IPS-11a (cell line): ENCODE measurements around the gene SFTPB.

Experiments used
- H3K4me3 ChIP-seq: one replicate; pipeline ENCODE4 v1.5.1; 2013; ENCODE audit warnings: low read depth, low read length, control low read depth

SFTPB gene

DNA sequence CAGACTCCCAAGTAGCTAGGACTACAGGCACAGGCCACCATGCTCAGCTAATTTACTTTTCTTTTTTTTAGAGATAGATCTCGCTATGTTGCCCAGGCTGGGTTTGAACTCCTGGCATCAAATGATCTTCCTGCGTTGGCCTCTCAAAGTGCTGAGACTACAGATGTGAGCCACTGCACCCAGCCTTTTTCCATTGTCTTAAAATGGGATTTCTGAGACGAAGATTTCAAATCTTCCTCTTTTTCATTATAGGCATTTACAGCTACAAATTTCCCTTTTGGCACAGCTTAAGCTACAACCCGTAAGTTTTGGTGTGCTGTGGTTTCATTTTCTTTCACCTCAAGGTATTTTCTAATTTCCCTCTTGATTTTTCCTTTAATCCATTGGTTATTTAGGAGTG is 34.8 kb upstream of the SFTPB start:
- H3K4me3 ChIP-seq = no peak overlapping the region

DNA sequence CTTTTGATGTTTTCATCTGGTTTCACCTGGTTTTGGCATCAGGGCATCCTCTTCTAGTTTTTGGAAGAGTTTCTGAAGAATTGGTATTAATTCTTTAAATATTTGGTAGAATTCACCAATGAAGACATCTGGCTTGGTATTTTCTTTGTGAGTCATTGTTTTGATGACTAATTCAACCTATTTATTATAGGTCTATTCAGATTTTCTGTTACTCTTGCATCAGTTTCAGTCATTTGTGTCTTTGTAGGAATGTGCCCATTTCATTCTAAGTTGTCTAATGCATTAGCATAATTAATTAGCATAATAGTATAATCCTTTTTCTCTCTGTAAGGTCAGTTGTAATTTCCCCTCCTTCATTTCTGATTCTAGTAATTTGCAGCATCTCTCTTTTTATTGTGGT is 34.2 kb upstream of the SFTPB start:
- no peak overlapping the region for H3K4me3 ChIP-seq

- no peak overlapping the region for H3K4me3 ChIP-seq
Observed at GRCh38 chr2:85699325-85699724, 31.3 kb upstream of the SFTPB start.

DNA sequence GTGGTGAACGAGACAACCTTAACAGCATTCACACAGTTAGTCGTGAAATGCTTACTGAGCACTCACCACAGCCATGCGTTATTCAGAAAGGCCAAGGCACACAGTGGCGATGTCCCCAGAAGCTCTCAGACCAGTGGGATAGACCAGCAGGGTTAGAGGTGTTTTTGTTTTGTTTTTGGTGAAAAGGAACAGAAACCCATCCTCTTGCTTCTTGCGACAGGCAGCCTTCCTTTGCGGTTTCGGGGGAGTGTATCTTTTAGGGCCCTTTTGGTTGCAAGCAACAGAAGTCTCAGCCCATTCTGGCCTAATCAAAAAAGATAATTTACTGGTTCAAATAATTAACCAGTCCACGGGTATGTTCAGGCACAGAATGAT is 30.9 kb upstream of the SFTPB start:
- H3K4me3 ChIP-seq = no peak overlapping the region

DNA sequence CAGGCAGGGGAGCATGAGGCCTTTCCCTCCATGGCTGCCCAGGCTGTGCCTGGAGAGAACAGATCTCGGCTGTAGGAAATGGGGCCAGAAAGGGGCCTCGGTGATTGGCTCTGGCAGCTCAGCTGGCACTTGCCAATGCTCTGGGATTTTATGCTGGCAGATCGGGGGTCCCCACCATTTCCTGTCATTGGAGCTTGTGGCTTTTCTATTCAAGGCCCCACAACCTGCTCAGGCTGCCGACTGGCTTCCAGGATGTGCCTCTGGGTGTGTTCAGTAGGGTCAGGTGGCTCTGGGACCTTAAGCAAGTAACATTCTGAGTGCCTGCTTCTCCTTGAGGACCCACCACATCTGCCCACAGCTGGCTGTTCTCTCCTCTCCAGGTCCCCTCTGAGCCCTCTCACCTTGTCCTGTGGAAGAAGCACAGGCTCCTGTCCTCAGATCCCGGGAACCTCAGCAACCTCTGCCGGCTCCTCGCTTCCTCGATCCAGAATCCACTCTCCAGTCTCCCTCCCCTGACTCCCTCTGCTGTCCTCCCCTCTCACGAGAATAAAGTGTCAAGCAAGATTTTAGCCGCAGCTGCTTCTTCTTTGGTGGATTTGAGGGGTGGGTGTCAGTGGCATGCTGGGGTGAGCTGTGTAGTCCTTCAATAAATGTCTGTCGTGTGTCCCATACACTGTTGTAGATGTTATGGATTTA is 30.3 kb upstream of the SFTPB start:
- no peak overlapping the region for H3K4me3 ChIP-seq

DNA sequence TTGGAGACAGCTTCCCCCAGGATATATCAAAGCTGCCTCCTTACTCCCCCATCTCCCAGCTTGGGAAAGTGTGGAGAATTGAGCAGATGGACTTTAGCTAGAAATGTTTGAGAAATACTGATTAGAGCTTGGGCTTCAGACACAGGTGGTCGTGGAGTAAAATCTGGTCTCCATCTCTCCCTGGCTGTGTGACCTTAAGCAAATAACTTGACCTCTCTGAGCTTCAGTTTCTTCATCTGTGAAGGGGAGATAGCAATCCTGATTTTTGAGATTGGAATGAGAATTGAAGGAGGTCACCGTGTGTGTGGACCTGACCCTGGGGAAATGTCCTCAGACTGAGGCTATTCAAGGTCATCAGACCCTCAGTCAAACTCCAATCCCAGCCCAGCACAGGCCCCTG is 29.7 kb upstream of the SFTPB start:
- no peak overlapping the region for H3K4me3 ChIP-seq

DNA sequence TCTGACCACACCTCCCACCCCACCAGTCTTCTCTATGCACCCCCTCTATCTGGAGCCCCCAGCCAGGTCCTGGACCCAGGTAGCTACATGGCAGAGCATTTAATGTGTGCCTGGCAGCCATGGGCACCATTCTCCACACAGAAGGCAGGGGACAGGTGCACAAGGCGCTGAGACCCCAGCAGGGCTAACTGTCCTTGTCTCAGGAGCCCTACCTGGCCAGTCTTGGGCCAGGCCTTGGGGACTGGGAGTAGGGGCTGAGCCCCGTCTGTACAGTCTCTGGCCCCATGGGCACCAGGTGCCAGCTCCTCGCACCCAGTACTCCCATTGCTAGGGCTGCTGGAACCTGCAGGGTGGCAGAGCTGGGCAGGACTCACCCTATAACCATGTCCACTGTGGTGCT is 29.1 kb upstream of the SFTPB start:
- H3K4me3 ChIP-seq = no peak overlapping the region

DNA sequence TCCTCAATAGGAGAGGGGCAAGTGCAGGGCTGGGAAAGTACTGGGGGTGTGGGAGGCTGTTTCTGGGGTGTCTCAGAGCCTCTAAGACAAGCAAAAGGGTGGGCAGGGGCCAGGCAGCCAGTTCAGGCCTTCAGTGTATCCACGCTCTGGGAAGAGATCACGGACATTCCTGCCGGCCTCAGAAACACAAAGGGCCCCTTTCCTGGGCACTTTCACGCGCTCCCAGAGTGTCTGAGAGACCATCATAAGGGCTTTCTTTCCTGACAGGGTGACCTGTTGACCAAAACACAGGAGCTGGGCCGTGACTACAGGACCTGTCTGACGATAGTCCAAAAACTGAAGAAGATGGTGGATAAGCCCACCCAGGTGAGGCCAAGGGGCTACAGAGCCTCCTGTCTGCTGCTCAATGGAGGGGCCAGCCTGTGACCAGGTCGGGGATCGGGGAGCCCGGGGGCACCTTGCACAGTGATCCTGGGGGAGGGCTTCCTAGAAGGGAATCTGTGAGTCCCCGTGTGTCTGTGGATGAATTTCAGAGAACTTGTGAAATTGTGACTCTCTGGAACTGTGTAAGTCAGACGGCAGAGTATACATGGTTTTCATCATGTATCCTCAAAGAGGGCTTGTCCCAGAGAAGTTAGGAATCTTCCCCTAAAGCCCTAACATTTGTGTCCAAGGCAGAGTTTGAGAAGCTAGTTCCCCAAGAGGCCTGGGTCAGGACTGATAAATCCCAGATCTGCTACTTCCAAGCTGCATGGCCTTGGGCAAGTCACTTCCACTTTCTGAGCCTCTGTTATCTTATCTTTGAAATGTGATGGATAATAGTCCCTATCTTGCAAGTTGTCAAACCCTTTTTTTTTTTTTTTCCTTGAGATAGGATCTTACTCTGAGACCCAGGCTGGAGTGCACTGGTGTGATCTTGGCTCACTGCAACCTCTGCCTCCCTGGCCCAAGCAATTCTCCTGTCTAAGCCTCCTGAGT is 28.0 kb upstream of the SFTPB start:
- H3K4me3 ChIP-seq = no peak overlapping the region

DNA sequence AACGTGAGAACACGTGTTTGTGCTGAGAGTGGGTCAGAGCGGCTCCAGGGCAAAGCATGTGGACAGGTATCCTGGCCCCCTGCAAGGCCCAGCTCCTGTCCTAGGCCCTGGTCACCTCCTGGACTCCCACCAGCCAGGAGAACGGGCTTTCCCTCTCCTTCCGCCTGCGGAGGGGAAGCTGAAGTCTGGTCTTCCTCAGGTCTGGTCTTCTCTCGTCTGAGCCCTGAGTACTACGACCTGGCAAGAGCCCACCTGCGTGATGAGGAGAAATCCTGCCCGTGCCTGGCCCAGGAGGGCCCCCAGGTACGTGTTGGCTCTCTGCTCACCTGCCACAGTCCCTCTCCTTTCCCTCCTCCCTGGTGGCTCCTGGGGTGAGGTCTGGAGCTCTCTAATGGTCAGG is 27.1 kb upstream of the SFTPB start:
- no peak overlapping the region for H3K4me3 ChIP-seq

DNA sequence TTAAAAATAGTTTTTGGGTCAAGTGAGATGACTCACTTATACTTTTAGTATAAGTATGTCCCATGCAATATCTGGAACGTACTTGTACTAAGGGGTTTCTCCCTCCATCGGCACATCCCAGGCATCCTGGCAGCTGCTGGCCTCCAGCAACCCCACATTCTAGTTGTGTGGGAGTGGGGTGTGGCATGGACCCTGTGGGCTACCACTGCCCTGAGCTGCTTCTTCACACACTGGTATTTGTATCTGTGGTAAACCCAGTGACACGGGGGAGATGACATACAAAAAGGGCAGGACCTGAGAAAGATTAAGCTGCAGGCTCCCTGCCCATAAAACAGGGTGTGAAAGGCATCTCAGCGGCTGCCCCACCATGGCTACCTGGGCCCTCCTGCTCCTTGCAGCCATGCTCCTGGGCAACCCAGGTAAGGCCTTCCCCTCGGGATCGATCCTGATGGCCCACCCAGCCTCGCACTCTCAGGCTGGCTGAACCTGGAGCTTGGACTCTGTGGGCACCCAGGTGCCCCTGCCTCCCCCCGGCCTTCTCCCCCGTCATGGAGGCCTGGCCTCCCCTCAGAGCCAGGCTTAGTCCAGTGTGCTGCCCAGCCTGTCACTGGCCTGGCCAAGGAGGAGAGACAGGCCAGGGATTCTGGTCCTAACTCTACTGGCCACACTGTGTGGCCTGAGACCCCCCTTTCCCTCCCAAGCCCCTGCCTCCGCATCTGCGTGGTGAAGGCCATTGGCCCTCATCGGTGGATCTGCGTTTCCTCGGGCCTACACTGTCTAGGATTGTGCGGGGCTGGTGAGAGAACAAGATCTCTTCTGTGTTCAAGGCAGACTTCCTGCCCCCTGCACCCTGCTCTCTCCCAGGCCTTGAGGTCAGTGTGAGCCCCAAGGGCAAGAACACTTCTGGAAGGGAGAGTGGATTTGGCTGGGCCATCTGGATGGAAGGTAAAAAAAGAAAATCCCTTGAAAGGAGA is 26.3 kb upstream of the SFTPB start, which contains the start of gene GNLY:
GNLY (plus strand) TSS at position 307 of the 974 bp plus-strand sequence; CDS start at position 368, 61 bp downstream.
- H3K4me3 ChIP-seq = no peak within 1 kb of the TSS

DNA sequence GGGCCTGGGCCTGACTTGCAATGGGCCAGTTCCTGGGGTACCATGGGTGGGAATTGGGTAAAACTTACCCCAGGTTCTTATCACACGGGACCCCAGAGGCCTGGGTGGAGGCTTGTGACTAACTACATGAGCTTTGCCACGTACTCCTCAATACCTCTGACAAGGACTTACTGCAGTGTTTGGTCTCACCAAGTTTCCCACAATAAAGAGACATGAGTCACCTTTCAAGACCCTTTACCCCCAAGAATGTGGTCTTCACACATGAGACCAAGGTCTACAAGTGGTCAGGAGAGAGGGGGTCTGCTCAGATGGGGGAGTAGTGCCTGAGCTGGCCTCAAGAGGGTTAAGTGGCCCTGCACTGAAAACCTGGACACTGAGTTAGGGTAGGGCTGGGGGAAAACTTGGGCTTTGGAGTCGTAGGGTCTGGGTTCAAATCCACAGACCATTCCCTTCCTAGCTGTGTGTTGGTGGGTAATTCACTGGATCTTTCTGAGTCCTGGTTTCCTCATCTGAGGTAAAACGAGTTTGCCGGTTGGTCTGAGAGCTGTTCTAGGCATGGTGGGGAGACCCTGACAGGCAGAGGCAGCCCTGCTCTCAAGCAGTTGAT is 24.1 kb upstream of the SFTPB start:
- no peak overlapping the region for H3K4me3 ChIP-seq

DNA sequence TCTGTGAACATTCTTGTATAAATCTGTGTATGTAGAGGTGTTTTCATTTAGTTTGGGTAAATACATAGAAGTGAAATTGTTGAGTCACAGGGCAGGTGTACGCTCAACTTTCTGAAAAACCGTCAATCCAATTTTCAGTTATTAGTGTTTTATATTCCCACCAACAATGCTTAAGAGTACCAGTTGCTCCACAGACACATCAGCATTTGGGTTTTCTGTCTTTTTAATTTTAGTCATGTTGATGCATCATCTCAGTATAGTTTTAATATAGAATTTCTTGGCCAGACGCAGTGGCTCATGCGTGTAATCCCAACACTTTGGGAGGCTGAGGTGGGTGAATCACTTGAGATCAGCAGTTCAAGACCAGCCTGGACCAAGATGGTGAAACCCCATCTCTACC is 22.9 kb upstream of the SFTPB start:
- no peak overlapping the region for H3K4me3 ChIP-seq

DNA sequence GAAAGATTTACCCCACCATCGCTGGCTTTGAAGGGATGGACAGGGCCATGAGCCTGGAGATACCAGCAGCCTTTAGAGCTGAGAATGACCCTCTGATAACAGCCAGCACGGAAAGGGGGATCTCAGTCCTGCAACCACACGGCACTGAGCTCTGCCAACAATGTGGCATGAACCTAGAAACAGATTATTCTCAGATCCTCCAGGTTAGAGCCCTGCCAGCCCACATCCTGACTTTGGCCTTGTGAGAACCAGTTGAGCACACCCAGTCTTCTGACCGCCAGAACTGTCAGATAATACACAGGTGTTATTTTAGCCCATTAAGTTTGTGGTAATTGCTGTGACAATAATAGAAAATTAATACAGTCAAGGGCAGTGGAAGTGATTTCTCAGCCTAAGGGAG is 16.8 kb upstream of the SFTPB start:
- no peak overlapping the region for H3K4me3 ChIP-seq

GRCh38 chr2:85684380-85684779 is 16.4 kb upstream of the SFTPB start:
- H3K4me3 ChIP-seq = no peak overlapping the region

GRCh38 chr2:85682378-85682777 is 14.4 kb upstream of the SFTPB start:
- no peak overlapping the region for H3K4me3 ChIP-seq

DNA sequence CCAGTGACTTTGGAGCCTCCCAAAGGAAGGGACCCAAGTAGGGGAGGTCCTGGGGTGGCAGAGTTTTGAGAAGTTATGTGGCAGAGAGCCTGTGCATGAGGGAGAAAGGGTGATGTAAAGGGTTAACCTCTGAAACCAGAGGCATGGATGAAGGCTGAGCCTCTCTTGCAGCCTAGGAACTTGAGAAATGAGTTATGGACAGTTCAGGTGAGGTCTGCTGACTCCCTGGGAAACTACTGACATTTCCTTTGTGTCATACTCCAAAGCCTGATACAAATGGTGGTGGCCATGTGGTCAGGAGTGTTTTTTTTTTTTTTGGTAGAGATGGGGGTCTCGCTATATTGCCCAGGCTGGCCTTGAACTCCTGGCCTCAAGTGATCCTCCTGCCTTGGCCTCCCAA is 13.8 kb upstream of the SFTPB start:
- H3K4me3 ChIP-seq = no peak overlapping the region

DNA sequence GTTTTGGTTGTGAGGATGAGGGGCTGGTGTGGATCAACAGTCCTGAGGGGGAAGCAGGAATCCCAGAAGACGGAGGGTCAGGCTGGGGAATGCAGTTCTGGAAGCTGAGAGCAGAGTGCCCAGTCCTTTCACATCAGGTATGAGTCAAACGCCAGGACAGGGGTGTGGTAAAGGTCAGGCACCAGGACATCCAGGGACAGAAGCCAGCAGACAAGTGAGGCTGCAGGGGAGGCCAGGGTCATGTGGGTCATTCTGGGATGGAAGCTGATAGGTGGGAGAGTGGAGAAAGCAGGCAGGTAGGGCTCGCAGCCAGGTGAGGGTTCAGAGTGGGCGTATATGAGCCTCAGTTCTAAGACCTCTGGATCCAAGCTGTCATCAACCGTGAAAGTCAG is 13.4 kb upstream of the SFTPB start:
- H3K4me3 ChIP-seq = no peak overlapping the region

DNA sequence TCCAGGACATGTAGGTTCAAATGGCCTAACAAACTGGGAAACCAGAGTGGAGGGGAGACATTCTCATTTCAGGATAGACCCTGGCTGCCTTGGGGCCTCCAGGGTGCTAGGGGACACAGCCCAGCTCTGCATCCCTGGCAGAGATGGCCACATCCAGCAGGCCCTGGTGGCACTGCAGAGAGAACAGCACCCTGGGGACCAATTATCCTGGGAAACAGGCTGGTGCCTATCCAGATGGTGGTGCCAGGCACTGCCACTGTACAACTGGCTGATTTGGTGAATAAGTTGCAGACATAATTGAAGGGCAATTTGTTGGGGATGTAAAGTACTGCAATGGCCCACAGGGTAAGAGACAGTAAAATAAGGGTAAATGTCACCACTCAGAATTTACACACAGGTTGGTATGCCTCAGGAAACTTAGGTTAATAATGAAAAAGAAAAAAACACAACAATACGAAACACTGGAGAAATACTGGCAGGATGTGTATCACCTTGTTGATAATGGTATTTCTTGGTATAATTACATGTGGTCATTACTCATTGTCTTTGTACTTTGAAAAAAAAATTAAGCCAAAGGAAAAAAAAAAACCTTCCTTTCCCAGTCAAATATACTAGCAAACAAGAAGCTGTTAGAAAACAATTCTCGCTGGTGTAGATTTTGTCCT is 12.8 kb upstream of the SFTPB start:
- H3K4me3 ChIP-seq = no peak overlapping the region

GRCh38 chr2:85678794-85679672 is 11.0 kb upstream of the SFTPB start:
- H3K4me3 ChIP-seq = no peak overlapping the region
